Uterus (tissue), 2 donors: ENCODE data around the gene PPP2R5B.

ENCODE experiments used
- CTCF ChIP-seq, 4 experiments: fragments of 200-600 bp in 2 of 4; fragments of 450-650 bp in 2 of 4; sonication (generic) in 2 of 4; IDR thresholded peaks; one replicate each; pipeline ENCODE4 v1.5.1; 2016 to 2019; ENCODE audit warnings: antibody characterized with exemption in 4 of 4, mild to moderate bottlenecking in 2 of 4, moderate library complexity in 1 of 4
- POLR2A ChIP-seq, 2 donors: fragments of 450-650 bp; IDR thresholded peaks; one replicate each; pipeline ENCODE4 v1.6.1; 2016; ENCODE audit warnings: antibody characterized with exemption in 2 of 2, mild to moderate bottlenecking in 1 of 2, moderate library complexity in 1 of 2

DNA sequence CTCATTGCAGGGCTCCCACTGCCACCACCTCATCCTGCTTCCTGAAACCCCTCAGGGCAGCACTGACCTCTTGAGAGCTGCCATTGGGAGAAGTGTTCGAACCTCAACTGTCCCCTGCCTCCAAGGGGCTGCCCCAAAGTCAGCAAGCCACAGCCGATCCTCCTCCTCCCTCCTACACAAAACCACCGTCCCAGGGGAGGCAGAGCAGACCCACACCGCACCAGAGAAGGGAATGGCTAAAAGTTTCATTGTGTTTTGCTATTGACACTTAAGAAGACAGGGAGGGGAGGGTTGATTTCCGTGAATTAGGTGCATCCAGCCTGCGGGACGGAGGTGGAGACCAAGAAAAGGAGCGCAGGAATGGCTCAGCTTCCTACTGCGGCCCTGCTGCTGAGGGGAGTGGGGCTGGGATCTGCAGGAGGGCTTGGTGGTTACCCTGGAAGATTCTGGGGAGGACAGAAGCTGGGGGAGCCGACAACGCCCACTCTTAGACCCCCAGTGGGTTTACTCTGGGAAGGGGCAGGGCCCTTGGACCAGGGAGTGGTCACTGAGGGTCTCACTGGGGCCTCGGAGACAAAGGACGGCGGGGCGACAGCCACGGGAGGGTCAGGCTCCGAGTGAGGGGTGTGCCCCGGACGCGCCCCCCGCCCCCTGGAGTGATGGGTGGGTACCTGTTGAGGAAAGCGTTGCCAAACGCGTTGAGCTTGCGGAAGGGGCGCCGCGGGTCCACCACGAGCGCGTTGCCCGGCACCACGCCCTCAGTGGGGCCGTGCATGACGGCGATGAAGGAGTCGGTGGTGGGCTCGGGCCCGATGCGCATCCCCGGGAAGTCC lies 46.9 kb upstream of the PPP2R5B start:
- TF ChIP-seq CTCF (IDR thresholded peaks at IDR 0.05): no peak
- no peak for TF ChIP-seq POLR2A (IDR thresholded peaks at IDR 0.05)
